DOHH2 (cell line): ENCODE data around the gene CCR7.
A peak's percentile ranks its signal among the peaks of the same experiment; 100 is the strongest.

Experiments
- H3F3A ChIP-seq: fragments of 200-600 bp; sonication (generic), shearing (Covaris generic); 2 replicates; pipeline ENCODE4 v1.6.0; 2016; ENCODE audit warnings: antibody characterized with exemption, mild to moderate bottlenecking; ENCODE audit not compliant: control insufficient read depth, insufficient read depth
- H3K27ac ChIP-seq: fragments of 200-600 bp; sonication (generic); 2 replicates; pipeline ENCODE4 v1.5.1; 2014; ENCODE audit warnings: low read depth, mild to moderate bottlenecking, low read length, moderate library complexity
- H3K27me3 ChIP-seq: fragments of 200-600 bp; sonication (generic); 2 replicates; pipeline ENCODE4 v1.6.1; 2014; ENCODE audit warnings: mild to moderate bottlenecking, low read length, mixed read lengths; ENCODE audit not compliant: control insufficient read depth
- H3K36me3 ChIP-seq: fragments of 200-600 bp; sonication (generic); 2 replicates; pipeline ENCODE4 v1.6.1; 2014; ENCODE audit warnings: mild to moderate bottlenecking, low read length, moderate library complexity, mixed read lengths; ENCODE audit not compliant: control insufficient read depth
- H3K4me1 ChIP-seq: fragments of 200-600 bp; sonication (generic); 2 replicates; pipeline ENCODE4 v1.6.1; 2014; ENCODE audit warnings: mild to moderate bottlenecking, low read length, mixed read lengths; ENCODE audit not compliant: control insufficient read depth
- H3K4me2 ChIP-seq: fragments of 200-600 bp; sonication (generic); 2 replicates; pipeline ENCODE4 v1.6.0; 2014; ENCODE audit warnings: mild to moderate bottlenecking, low read length, moderate library complexity
- H3K4me3 ChIP-seq: fragments of 200-600 bp; sonication (generic); 2 replicates; pipeline ENCODE4 v1.5.1; 2014; ENCODE audit warnings: mild to moderate bottlenecking, low read length, mixed read lengths
- H3K79me2 ChIP-seq: fragments of 200-600 bp; sonication (generic); 2 replicates; pipeline ENCODE4 v1.6.1; 2014; ENCODE audit warnings: mild to moderate bottlenecking, low read length, mixed read lengths; ENCODE audit not compliant: control insufficient read depth
- H3K9me2 ChIP-seq: fragments of 200-600 bp; sonication (generic); replicated peaks from 2 replicates; pipeline ENCODE4 v1.6.1; 2014; ENCODE audit warnings: mild to moderate bottlenecking, low read length, mixed read lengths; ENCODE audit not compliant: control insufficient read depth
- H3K9me3 ChIP-seq: fragments of 200-600 bp; sonication (generic); 2 replicates; pipeline ENCODE4 v1.6.1; 2014; ENCODE audit warnings: antibody characterized with exemption, low read length, mixed read lengths; ENCODE audit not compliant: control insufficient read depth, insufficient read depth
- H4K20me1 ChIP-seq: fragments of 200-600 bp; sonication (generic); 2 replicates; pipeline ENCODE4 v1.6.0; 2014; ENCODE audit warnings: low read depth, mild to moderate bottlenecking, antibody characterized with exemption, low read length, moderate library complexity; ENCODE audit not compliant: control insufficient read depth, insufficient read depth
- CTCF ChIP-seq: fragments of 200-600 bp; sonication (generic); IDR thresholded peaks from one replicate; pipeline ENCODE4 v1.5.1; 2014; ENCODE audit warnings: antibody characterized with exemption, mild to moderate bottlenecking, low read depth, low read length; ENCODE audit not compliant: poor library complexity, severe bottlenecking
- EZH2phosphoT487 ChIP-seq: fragments of 200-600 bp; sonication (generic); IDR thresholded peaks from 2 replicates; pipeline ENCODE4 v1.6.1; 2017; ENCODE audit warnings: borderline replicate concordance, mild to moderate bottlenecking, antibody characterized with exemption, low read length, moderate library complexity, mixed read lengths

The CCR7 gene

GRCh38 chr17:40600486-40601046 is 35.3 kb upstream of the CCR7 start:
- H3K4me1 ChIP-seq: peaks cover 18% of the 10 kb centered on the region
- no peaks in the 10 kb centered on the region for H3K79me2 ChIP-seq
- no peaks in the 10 kb centered on the region for H3F3A ChIP-seq
- H4K20me1 ChIP-seq: no peaks in the 10 kb centered on the region
- H3K9me3 ChIP-seq: peaks cover 8% of the 10 kb centered on the region; the same call in 1 of the 2 replicates
- no peaks in the 10 kb centered on the region for H3K9me2 ChIP-seq
- no peak overlapping the region for H3K27ac ChIP-seq
- H3K36me3 ChIP-seq: no peaks in the 10 kb centered on the region
- no peak overlapping the region for H3K4me2 ChIP-seq
- H3K27me3 ChIP-seq: 0 out of 2 replicates have a peak, but pooled peaks cover 2% of the 10 kb centered on the region
- H3K4me3 ChIP-seq: no peak overlapping the region
- TF ChIP-seq CTCF (no peak), EZH2phosphoT487 (no peak)

GRCh38 chr17:40599468-40599763 is 34.1 kb upstream of the CCR7 start:
- 0 out of 2 replicates have a peak, but pooled peaks cover 2% of the 10 kb centered on the region for H3K27me3 ChIP-seq
- TF ChIP-seq EZH2phosphoT487: no peak
- TF ChIP-seq CTCF: no peak
- H3K79me2 ChIP-seq: no peaks in the 10 kb centered on the region
- H3F3A ChIP-seq: no peaks in the 10 kb centered on the region
- peaks cover 8% of the 10 kb centered on the region; the same call in 1 of the 2 replicates for H3K9me3 ChIP-seq
- no peaks in the 10 kb centered on the region for H3K9me2 ChIP-seq
- H3K36me3 ChIP-seq: no peaks in the 10 kb centered on the region
- H3K4me2 ChIP-seq: 0 out of 2 replicates have a peak overlapping the region, but pooled peaks have one; percentile 30
- H3K4me3 ChIP-seq: no peak overlapping the region
- peaks cover 18% of the 10 kb centered on the region for H3K4me1 ChIP-seq
- no peak overlapping the region for H3K27ac ChIP-seq
- no peaks in the 10 kb centered on the region for H4K20me1 ChIP-seq

GRCh38 chr17:40598619-40599467 is 33.6 kb upstream of the CCR7 start:
- H3K9me3 ChIP-seq: peaks cover 8% of the 10 kb centered on the region; the same call in 1 of the 2 replicates
- H3F3A ChIP-seq: no peaks in the 10 kb centered on the region
- no peaks in the 10 kb centered on the region for H3K9me2 ChIP-seq
- 0 out of 2 replicates have a peak overlapping the region, but pooled peaks have one; percentile 30 for H3K4me2 ChIP-seq
- no peaks in the 10 kb centered on the region for H4K20me1 ChIP-seq
- H3K27ac ChIP-seq: no peak overlapping the region
- H3K79me2 ChIP-seq: no peaks in the 10 kb centered on the region
- H3K27me3 ChIP-seq: no peaks in the 10 kb centered on the region
- peaks cover 18% of the 10 kb centered on the region for H3K4me1 ChIP-seq
- no peak for TF ChIP-seq CTCF
- TF ChIP-seq EZH2phosphoT487: no peak
- no peaks in the 10 kb centered on the region for H3K36me3 ChIP-seq
- H3K4me3 ChIP-seq: no peak overlapping the region
